ENCODE measurements around the gene NTRK1.

DNA sequence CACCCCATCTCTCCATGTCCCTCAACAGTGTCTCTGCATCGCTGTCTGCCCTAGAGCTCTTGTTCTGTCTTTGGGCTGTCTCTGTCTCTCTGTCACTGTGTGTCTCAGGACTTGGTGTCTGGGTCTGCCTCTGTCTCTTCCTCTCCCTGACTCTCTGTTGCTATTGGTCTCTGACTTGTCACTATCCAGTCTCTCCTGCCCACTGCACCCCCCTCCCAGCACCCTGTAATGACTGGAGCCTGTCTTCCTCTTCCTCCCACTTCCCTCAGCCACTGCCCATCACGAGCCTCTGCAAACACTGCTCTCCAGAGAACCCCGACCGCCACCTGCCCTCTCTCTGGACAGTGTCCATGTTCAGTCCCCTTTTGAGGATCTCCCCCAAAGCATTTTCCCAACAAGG lies 45.0 kb downstream of the NTRK1 start:
- TF ChIP-seq, protein P1, sequence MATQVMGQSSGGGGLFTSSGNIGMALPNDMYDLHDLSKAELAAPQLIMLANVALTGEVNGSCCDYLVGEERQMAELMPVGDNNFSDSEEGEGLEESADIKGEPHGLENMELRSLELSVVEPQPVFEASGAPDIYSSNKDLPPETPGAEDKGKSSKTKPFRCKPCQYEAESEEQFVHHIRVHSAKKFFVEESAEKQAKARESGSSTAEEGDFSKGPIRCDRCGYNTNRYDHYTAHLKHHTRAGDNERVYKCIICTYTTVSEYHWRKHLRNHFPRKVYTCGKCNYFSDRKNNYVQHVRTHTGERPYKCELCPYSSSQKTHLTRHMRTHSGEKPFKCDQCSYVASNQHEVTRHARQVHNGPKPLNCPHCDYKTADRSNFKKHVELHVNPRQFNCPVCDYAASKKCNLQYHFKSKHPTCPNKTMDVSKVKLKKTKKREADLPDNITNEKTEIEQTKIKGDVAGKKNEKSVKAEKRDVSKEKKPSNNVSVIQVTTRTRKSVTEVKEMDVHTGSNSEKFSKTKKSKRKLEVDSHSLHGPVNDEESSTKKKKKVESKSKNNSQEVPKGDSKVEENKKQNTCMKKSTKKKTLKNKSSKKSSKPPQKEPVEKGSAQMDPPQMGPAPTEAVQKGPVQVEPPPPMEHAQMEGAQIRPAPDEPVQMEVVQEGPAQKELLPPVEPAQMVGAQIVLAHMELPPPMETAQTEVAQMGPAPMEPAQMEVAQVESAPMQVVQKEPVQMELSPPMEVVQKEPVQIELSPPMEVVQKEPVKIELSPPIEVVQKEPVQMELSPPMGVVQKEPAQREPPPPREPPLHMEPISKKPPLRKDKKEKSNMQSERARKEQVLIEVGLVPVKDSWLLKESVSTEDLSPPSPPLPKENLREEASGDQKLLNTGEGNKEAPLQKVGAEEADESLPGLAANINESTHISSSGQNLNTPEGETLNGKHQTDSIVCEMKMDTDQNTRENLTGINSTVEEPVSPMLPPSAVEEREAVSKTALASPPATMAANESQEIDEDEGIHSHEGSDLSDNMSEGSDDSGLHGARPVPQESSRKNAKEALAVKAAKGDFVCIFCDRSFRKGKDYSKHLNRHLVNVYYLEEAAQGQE (IDR thresholded peaks at IDR 0.05): no peak
- TF ChIP-seq, protein P2, sequence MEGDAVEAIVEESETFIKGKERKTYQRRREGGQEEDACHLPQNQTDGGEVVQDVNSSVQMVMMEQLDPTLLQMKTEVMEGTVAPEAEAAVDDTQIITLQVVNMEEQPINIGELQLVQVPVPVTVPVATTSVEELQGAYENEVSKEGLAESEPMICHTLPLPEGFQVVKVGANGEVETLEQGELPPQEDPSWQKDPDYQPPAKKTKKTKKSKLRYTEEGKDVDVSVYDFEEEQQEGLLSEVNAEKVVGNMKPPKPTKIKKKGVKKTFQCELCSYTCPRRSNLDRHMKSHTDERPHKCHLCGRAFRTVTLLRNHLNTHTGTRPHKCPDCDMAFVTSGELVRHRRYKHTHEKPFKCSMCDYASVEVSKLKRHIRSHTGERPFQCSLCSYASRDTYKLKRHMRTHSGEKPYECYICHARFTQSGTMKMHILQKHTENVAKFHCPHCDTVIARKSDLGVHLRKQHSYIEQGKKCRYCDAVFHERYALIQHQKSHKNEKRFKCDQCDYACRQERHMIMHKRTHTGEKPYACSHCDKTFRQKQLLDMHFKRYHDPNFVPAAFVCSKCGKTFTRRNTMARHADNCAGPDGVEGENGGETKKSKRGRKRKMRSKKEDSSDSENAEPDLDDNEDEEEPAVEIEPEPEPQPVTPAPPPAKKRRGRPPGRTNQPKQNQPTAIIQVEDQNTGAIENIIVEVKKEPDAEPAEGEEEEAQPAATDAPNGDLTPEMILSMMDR (IDR thresholded peaks at IDR 0.05; ENCODE audit: low read depth, low read length, missing input control): no peak
- TF ChIP-seq SP1 (IDR thresholded peaks at IDR 0.05) (no peak), JUND (IDR thresholded peaks at IDR 0.05) (no peak), GABPA (IDR thresholded peaks at IDR 0.05 in 1 of 2, conservative IDR thresholded peaks at IDR 0.05 in 1 of 2) (no peak), RAD21 (IDR thresholded peaks at IDR 0.05) (no peak), RXRA (IDR thresholded peaks at IDR 0.05) (no peak), ZBTB33 (IDR thresholded peaks at IDR 0.05) (no peak), YY1 (IDR thresholded peaks at IDR 0.05) (no peak), EGR1 (IDR thresholded peaks at IDR 0.05; ENCODE audit: low read depth in 2 of 2) (no peak)
- TF ChIP-seq, protein P3, sequence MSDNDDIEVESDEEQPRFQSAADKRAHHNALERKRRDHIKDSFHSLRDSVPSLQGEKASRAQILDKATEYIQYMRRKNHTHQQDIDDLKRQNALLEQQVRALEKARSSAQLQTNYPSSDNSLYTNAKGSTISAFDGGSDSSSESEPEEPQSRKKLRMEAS (IDR thresholded peaks at IDR 0.05): no peak

All from liver (tissue), 3 donors.